Tibial nerve (tissue), 4 donors: ENCODE results near the gene GRAMD1A.

Experiments used
- CTCF ChIP-seq, 5 experiments: fragments of 200-600 bp in 3 of 5; fragments of 450-650 bp in 2 of 5; sonication (generic) in 3 of 5; IDR thresholded peaks; one replicate each; pipeline ENCODE4 v1.5.1; 2016 to 2019; ENCODE audit warnings: antibody characterized with exemption in 5 of 5, mild to moderate bottlenecking in 3 of 5, moderate library complexity in 2 of 5
- EP300 ChIP-seq, 2 donors: sonication (generic); formaldehyde crosslinking; IDR thresholded peaks; one replicate each; pipeline ENCODE4 v1.6.1; 2017; ENCODE audit warnings: antibody characterized with exemption in 2 of 2, mild to moderate bottlenecking in 1 of 2
- POLR2A ChIP-seq, 2 donors: fragments of 450-650 bp; IDR thresholded peaks; one replicate each; pipeline ENCODE4 v1.6.1; 2017; ENCODE audit warnings: antibody characterized with exemption in 2 of 2, mild to moderate bottlenecking in 2 of 2, moderate library complexity in 2 of 2

- TF ChIP-seq CTCF (IDR thresholded peaks at IDR 0.05) (no peak), POLR2A (IDR thresholded peaks at IDR 0.05) (no peak), EP300 (IDR thresholded peaks at IDR 0.05) (no peak)
Measured at GRCh38 chr19:35011091-35011689, 11.1 kb downstream of the GRAMD1A start.
